GM12864 (cell line): ENCODE data around the gene MKLN1.
"Not testable (repeated sequence)": the region's sequence is repeated elsewhere in the genome, so short reads cannot be mapped to it uniquely, and the experiment has no call there.

Source experiments
- DNase-seq: peaks from one replicate; pipeline ENCODE4 v3.0.0-alpha.2; 2011; ENCODE audit warnings: low read depth
- H3K4me3 ChIP-seq: 2 replicates; pipeline ENCODE4 v1.5.1; 2011; ENCODE audit warnings: mild to moderate bottlenecking, low read depth, low read length, control low read depth
- CTCF ChIP-seq: IDR thresholded peaks from 2 replicates; pipeline ENCODE4 v1.5.1; 2011; ENCODE audit warnings: low read depth, mild to moderate bottlenecking, moderate library complexity, low read length, control low read depth, inconsistent platforms; ENCODE audit errors: missing control alignments

MKLN1 gene

GRCh38 chr7:131501422-131501821, 173.7 kb downstream of the MKLN1 start:
- TF ChIP-seq CTCF: no peak
- peak; percentile 57 for DNase-seq
- H3K4me3 ChIP-seq: no peak overlapping the region

GRCh38 chr7:131501930-131502685, 174.4 kb downstream of the MKLN1 start:
- no peak for TF ChIP-seq CTCF
- no peak for DNase-seq
- no peak overlapping the region for H3K4me3 ChIP-seq

GRCh38 chr7:131502810-131503508, 175.3 kb downstream of the MKLN1 start:
- no peak for TF ChIP-seq CTCF
- H3K4me3 ChIP-seq: no peak overlapping the region
- no peak for DNase-seq

- DNase-seq: no peak
- no peak overlapping the region for H3K4me3 ChIP-seq
- no peak for TF ChIP-seq CTCF
Observed at GRCh38 chr7:131503639-131504038, 176.0 kb downstream of the MKLN1 start.

- TF ChIP-seq CTCF: no peak
- no peak overlapping the region for H3K4me3 ChIP-seq
- no peak for DNase-seq
Observed at GRCh38 chr7:131504157-131504899, 176.7 kb downstream of the MKLN1 start.

GRCh38 chr7:131505037-131505620, 177.5 kb downstream of the MKLN1 start:
- DNase-seq, H3K4me3 ChIP-seq: not testable (repeated sequence)
